Caco-2 (cell line): Measurements from ENCODE around the gene ATG4B. TPM values are rescaled to one million over a fixed set of nuclear protein-coding genes. Genes with fewer than 3 reads are reported as not detected.

ENCODE experiments used
- BruUV-seq: library from RNA; stranded (reverse); fragments of 400-500 nt; replicated peaks from 2 replicates; lab custom pipeline; 2021; lab: Mats Ljungman, UMichigan
- CTCF ChIA-PET: fragments of 300-600 bp; sonication (Branson Sonifier 250); formaldehyde crosslinking; loops from one replicate; lab custom pipeline; 2022; ENCODE audit warnings: antibody characterized with exemption; lab: Charles Lee
- POLR2A ChIA-PET: fragments of 300-600 bp; sonication (Branson Sonifier 250); formaldehyde crosslinking; loops from one replicate; lab custom pipeline; 2022; ENCODE audit warnings: antibody characterized with exemption; lab: Charles Lee
- DNase-seq, 2 experiments: peaks; one replicate each; pipeline versions ENCODE4 v3.0.0 to v3.0.0-alpha.2; 2020 to 2022
- H3K27me3 ChIP-seq: replicated peaks from 2 replicates; pipeline ENCODE4 v1.6.0; 2011; ENCODE audit warnings: low read length; ENCODE audit not compliant: control insufficient read depth, insufficient read depth
- H3K36me3 ChIP-seq: 2 replicates; pipeline ENCODE4 v1.5.1; 2011; ENCODE audit warnings: low read length; ENCODE audit not compliant: control insufficient read depth, insufficient read depth
- H3K4me1 ChIP-seq: fragments of 250-450 bp; sonication (Bioruptor Pico); 2 replicates; pipeline ENCODE4 v1.5.1; 2020; ENCODE audit warnings: mild to moderate bottlenecking
- H3K4me3 ChIP-seq: 2 replicates; pipeline ENCODE4 v1.5.1; 2011; ENCODE audit warnings: low read depth, mild to moderate bottlenecking, control low read depth, low read length
- H3K9me3 ChIP-seq: fragments of 250-450 bp; sonication (Bioruptor Pico); 2 replicates; pipeline ENCODE4 v1.5.1; 2020; ENCODE audit warnings: mild to moderate bottlenecking, moderate library complexity
- H3K27ac Mint-ChIP-seq: one replicate; pipeline ENCODE4 v1.8.0; 2022; ENCODE audit warnings: mixed read lengths; ENCODE audit not compliant: unreplicated experiment
- H3K27me3 Mint-ChIP-seq: one replicate; pipeline ENCODE4 v1.8.0; 2022; ENCODE audit warnings: mixed read lengths; ENCODE audit not compliant: insufficient read depth, unreplicated experiment
- H3K36me3 Mint-ChIP-seq: one replicate; pipeline ENCODE4 v1.8.0; 2022; ENCODE audit warnings: mild to moderate bottlenecking, mixed read lengths; ENCODE audit not compliant: insufficient read depth, unreplicated experiment
- H3K4me1 Mint-ChIP-seq: one replicate; pipeline ENCODE4 v1.8.0; 2022; ENCODE audit warnings: low read depth, mixed read lengths; ENCODE audit not compliant: unreplicated experiment
- H3K4me3 Mint-ChIP-seq: one replicate; pipeline ENCODE4 v1.8.0; 2022; ENCODE audit warnings: mild to moderate bottlenecking, moderate library complexity, mixed read lengths; ENCODE audit not compliant: unreplicated experiment
- H3K9me3 Mint-ChIP-seq: one replicate; pipeline ENCODE4 v1.8.0; 2022; ENCODE audit warnings: mixed read lengths; ENCODE audit not compliant: unreplicated experiment
- CTCF ChIP-seq, 2 experiments: fragments of 200-600 bp in 1 of 2; IDR thresholded peaks; 1 replicate in 1 of 2; 2 replicates in 1 of 2; pipeline versions ENCODE4 v1.5.1 to v1.8.0; 2011 to 2022; ENCODE audit warnings: antibody characterized with exemption in 1 of 2, control low read depth in 1 of 2, inconsistent platforms in 1 of 2, low read depth in 1 of 2, low read length in 1 of 2, mild to moderate bottlenecking in 1 of 2, moderate library complexity in 1 of 2; ENCODE audit not compliant: insufficient read depth in 1 of 2, severe bottlenecking in 1 of 2, unreplicated experiment in 1 of 2
- intact Hi-C: fragments of 100-400 bp; cut with micrococcal nuclease; formaldehyde crosslinking; loops from one replicate; pipeline ENCODE4 v1.10.0; 2022; ENCODE audit not compliant: unreplicated experiment
- total RNA-seq: library from RNA; stranded (reverse); gene quantifications from 2 replicates; pipeline ENCODE4 v1.2.3, GENCODE V29; 2022

Gene ATG4B
- total RNA-seq, 1 experiment from 2014 or later: 94.5 TPM

DNA sequence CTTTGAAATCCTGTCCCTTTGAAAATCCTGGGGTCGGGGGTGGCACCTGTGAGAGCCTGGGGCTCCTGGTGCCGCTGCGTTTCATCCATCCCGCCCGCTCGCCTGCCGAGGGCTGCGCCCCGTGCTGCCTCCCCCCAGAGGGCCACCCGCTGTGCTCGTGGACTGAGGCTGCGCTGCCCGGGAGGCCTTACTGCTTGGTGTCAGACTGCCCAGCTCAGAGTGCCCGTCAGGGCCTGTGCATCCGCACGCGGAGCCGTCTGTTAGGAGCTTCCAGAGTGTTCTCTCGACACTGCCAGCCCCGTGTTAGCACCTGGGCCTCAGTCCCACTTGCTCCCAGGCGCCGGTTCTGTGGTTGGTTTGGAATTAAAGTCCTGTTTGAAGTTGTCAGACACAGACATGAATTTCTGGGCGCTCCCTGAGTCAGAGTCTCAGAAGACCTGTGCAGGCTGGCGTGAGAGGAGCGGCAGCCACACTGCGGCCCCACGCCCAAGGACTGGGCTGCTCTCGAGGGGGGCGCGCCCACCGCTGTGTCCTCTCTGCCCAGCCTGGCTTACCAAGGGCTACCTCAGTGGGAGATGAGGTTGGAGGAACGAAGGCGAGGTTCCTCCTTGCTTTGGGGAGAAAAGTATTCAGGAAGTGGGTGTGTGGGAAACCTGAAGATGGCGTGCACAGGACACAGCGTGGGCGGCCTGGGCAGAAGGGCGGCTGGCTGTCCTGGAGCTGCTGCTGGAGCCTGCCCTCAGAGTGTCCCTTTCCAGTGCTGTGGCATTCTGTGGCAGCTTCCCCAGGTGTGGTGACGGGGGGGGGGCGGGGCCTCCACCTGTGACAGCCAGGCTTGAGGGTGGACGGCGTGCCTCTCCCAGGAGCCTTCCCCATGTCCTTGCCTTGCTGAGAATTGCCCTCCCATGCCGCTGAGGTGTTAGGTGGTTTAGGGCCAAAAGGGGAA, 35.0 kb downstream of the ATG4B start:
- intact Hi-C loops: no loop called here
- no peak overlapping the region for H3K4me3 Mint-ChIP-seq
- H3K9me3 ChIP-seq: no peaks in the 10 kb centered on the region
- H3K36me3 Mint-ChIP-seq: peaks cover 52% of the 10 kb centered on the region
- H3K9me3 Mint-ChIP-seq: no peaks in the 10 kb centered on the region
- no peak for TF ChIP-seq CTCF (IDR thresholded peaks at IDR 0.05; ENCODE audit: insufficient read depth in 1 of 2, low read depth in 1 of 2, low read length in 1 of 2, severe bottlenecking in 1 of 2, unreplicated experiment in 1 of 2)
- H3K4me1 ChIP-seq: no peaks in the 10 kb centered on the region
- BruUV-seq: no TSS peak
- no peaks in the 10 kb centered on the region for H3K27me3 Mint-ChIP-seq
- POLR2A ChIA-PET: no interaction called here
- no peaks in the 10 kb centered on the region for H3K36me3 ChIP-seq
- H3K27ac Mint-ChIP-seq: no peak overlapping the region
- no peaks in the 10 kb centered on the region for H3K27me3 ChIP-seq
- H3K4me1 Mint-ChIP-seq: no peaks in the 10 kb centered on the region
- no peak overlapping the region for H3K4me3 ChIP-seq
- no peak for DNase-seq
- CTCF ChIA-PET: no interaction called here

DNA sequence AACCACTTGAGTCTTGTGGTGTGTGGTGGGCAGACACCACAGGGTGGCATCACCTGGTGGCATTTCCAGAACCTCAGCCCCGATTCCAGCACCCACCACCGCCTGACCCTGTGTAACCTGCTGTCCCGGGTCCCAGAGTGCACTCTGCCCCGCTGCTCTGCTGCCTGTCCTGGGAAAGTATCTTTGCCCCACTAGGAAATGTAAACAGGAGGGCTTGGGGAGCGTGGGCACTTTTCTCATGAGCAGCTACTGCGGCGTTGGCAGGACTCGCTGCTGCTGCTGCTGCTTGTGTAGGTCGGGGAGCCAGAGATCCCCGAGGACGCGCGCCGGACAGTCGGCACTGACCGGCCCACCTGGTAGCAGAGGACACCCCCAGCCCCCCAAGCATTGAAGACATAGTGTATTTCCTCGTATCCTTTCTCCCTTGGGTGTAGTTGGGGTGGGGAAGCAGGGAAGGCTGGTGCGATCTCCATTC, 35.7 kb downstream of the ATG4B start:
- Mint-ChIP-seq H3K4me3 (no peak overlapping the region), H3K27me3 (no peaks in the 10 kb centered on the region), H3K36me3 (peaks cover 54% of the 10 kb centered on the region), H3K27ac (no peak overlapping the region), H3K9me3 (no peaks in the 10 kb centered on the region), H3K4me1 (no peaks in the 10 kb centered on the region)
- ChIA-PET CTCF (no interaction called here), POLR2A (no interaction called here)
- TF ChIP-seq CTCF (IDR thresholded peaks at IDR 0.05; ENCODE audit: insufficient read depth in 1 of 2, low read depth in 1 of 2, low read length in 1 of 2, severe bottlenecking in 1 of 2, unreplicated experiment in 1 of 2): no peak
- no peaks in the 10 kb centered on the region for H3K27me3 ChIP-seq
- BruUV-seq: no TSS peak
- intact Hi-C loops: no loop called here
- H3K9me3 ChIP-seq: no peaks in the 10 kb centered on the region
- H3K4me1 ChIP-seq: no peaks in the 10 kb centered on the region
- H3K36me3 ChIP-seq: no peaks in the 10 kb centered on the region
- DNase-seq: no peak
- no peak overlapping the region for H3K4me3 ChIP-seq

DNA sequence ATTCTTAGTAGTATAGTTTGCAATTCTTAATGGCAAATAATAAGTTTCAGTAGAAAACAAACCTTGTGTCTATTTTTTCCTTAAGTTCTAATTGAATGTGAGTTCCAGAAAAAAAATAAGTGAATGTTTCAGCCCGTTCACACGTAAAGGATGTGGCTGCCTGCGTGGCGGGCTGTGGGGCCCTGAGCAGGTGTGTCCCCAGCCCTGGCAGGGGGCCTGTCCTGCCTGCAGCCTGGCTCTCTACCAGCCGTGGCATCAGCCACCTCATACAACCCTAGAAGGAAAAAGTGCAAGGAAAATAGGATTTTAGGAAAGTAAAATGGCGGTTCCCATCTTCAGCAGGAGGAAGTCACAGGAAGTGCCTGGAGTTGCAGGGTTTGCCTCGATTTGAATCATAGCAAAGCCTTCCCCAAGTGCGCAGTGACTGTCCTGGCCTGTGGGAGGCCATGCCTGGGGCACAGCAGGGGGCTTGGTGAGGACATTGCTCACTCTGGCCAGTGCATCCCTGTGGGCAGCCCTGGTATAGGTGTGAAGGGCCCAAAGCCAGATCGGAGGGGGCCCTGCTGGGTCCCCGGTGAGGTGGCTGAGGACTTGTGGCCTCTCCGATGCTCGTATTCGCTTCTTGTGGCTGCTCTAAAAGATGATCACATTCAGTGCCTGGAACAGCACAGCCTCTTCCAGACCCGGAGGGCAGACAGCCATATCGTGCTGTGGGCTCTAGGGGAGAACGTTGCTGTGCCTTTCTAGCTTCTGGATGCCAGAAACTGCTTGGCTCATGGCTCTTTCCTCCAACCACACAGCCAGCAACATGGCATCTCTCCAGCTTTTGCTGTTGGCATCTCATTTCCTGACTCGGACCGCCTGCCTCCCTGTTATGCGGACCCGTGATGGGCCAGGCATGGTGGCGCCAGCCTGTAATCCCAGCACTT, 36.6 kb downstream of the ATG4B start:
- no peaks in the 10 kb centered on the region for H3K4me1 Mint-ChIP-seq
- H3K36me3 Mint-ChIP-seq: peaks cover 63% of the 10 kb centered on the region
- no peak overlapping the region for H3K27ac Mint-ChIP-seq
- DNase-seq: peak in 1 of 2 experiments; percentile 20
- ChIA-PET CTCF (no interaction called here), POLR2A (no interaction called here)
- Histone ChIP-seq H3K9me3 (no peaks in the 10 kb centered on the region), H3K4me1 (no peaks in the 10 kb centered on the region), H3K4me3 (no peak overlapping the region), H3K27me3 (no peaks in the 10 kb centered on the region), H3K36me3 (no peaks in the 10 kb centered on the region)
- no peaks in the 10 kb centered on the region for H3K27me3 Mint-ChIP-seq
- BruUV-seq: no TSS peak
- no peak for TF ChIP-seq CTCF (IDR thresholded peaks at IDR 0.05; ENCODE audit: insufficient read depth in 1 of 2, low read depth in 1 of 2, low read length in 1 of 2, severe bottlenecking in 1 of 2, unreplicated experiment in 1 of 2)
- H3K9me3 Mint-ChIP-seq: no peaks in the 10 kb centered on the region
- H3K4me3 Mint-ChIP-seq: no peak overlapping the region
- intact Hi-C loops: no loop called here
